Occipital lobe (tissue), 2 donors: ENCODE measurements around the gene CYP27C1. TPM values are rescaled to one million over a fixed set of nuclear protein-coding genes. Genes with fewer than 3 reads are reported as not detected.
"Not testable (repeated sequence)": the region's sequence is repeated elsewhere in the genome, so short reads cannot be mapped to it uniquely, and the experiment has no call there.

ENCODE experiments used
- DNase-seq: peaks from one replicate; lab custom pipeline; 2025; lab: John Stamatoyannopoulos, UW
- total RNA-seq: library from RNA; depleted of rRNA; stranded (reverse); fragments of >200 nt; gene quantifications from one replicate; pipeline ENCODE4 v1.2.3, GENCODE V29; 2014

The CYP27C1 gene
- total RNA-seq = 2.2 TPM

GRCh38 chr2:127220102-127220767, at the start of gene CYP27C1:
TSS of gene CYP27C1 (minus strand) at chr2:127220299. CDS start at chr2:127220270, 29 bp downstream.
- DNase-seq = no peak

- DNase-seq = no peak
These were observed 41.8 kb upstream of the CYP27C1 start for GRCh38 chr2:127261804-127262406.

- DNase-seq = no peak
These were observed 39.3 kb upstream of the CYP27C1 start for GRCh38 chr2:127259355-127259754.

GRCh38 chr2:127256866-127257265, 36.8 kb upstream of the CYP27C1 start:
- DNase-seq = no peak

GRCh38 chr2:127256381-127256780, 36.3 kb upstream of the CYP27C1 start:
- DNase-seq = no peak

GRCh38 chr2:127255721-127256120, 35.6 kb upstream of the CYP27C1 start:
- no peak for DNase-seq

GRCh38 chr2:127255146-127255545, 35.0 kb upstream of the CYP27C1 start:
- DNase-seq = no peak

GRCh38 chr2:127254386-127254981, 34.4 kb upstream of the CYP27C1 start:
- DNase-seq = no peak

- not testable (repeated sequence) for DNase-seq
These were observed 21.1 kb upstream of the CYP27C1 start for GRCh38 chr2:127241184-127241583.

GRCh38 chr2:127239395-127239794, 19.3 kb upstream of the CYP27C1 start:
- DNase-seq = no peak

- not testable (repeated sequence) for DNase-seq
These were observed 17.7 kb upstream of the CYP27C1 start for GRCh38 chr2:127237768-127238167.

- DNase-seq = no peak
These were observed 15.1 kb upstream of the CYP27C1 start for GRCh38 chr2:127235082-127235702.

GRCh38 chr2:127233710-127234109, 13.6 kb upstream of the CYP27C1 start:
- DNase-seq = no peak

GRCh38 chr2:127231130-127231865, 11.2 kb upstream of the CYP27C1 start:
- no peak for DNase-seq

GRCh38 chr2:127229555-127229954, 9.5 kb upstream of the CYP27C1 start:
- no peak for DNase-seq

- no peak for DNase-seq
These were observed 8.0 kb upstream of the CYP27C1 start for GRCh38 chr2:127228102-127228501.

GRCh38 chr2:127227264-127227660, 7.2 kb upstream of the CYP27C1 start:
- DNase-seq = not testable (repeated sequence)

- no peak for DNase-seq
These were observed 6.6 kb upstream of the CYP27C1 start for GRCh38 chr2:127226520-127227263.

GRCh38 chr2:127226132-127226519, 6.0 kb upstream of the CYP27C1 start:
- DNase-seq = no peak

GRCh38 chr2:127225186-127225960, 5.3 kb upstream of the CYP27C1 start:
- DNase-seq = no peak
